ENCODE results near the gene RASEF.

DNA sequence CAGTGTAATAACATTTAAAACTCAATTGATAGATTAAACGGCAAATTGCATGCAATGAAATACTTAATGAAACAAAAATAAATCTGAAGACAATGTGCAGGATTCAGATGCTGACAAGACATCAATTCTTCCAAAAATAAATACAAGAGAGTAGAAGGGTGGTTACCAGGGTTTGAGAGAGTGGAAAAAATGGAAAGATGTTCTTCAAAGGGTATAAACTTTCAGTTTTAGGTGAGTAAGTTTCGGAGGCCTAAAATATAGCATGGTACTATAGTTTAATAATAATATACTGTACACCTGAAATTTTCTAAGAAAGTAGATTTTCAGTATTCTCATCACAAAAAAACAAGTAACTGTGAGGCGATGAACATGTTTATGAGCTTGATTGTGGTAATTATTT lies 48.2 kb upstream of the RASEF start:
- no peak for TF ChIP-seq POLR2A (IDR thresholded peaks at IDR 0.05)
- TF ChIP-seq, protein P1, sequence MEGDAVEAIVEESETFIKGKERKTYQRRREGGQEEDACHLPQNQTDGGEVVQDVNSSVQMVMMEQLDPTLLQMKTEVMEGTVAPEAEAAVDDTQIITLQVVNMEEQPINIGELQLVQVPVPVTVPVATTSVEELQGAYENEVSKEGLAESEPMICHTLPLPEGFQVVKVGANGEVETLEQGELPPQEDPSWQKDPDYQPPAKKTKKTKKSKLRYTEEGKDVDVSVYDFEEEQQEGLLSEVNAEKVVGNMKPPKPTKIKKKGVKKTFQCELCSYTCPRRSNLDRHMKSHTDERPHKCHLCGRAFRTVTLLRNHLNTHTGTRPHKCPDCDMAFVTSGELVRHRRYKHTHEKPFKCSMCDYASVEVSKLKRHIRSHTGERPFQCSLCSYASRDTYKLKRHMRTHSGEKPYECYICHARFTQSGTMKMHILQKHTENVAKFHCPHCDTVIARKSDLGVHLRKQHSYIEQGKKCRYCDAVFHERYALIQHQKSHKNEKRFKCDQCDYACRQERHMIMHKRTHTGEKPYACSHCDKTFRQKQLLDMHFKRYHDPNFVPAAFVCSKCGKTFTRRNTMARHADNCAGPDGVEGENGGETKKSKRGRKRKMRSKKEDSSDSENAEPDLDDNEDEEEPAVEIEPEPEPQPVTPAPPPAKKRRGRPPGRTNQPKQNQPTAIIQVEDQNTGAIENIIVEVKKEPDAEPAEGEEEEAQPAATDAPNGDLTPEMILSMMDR (IDR thresholded peaks at IDR 0.05), result no peak
